NCI-H1417 treated with DMSO at 0.1 percent for 48 hours (cell line): ENCODE data around the gene GCAT.

Experiments used
- DNase-seq: peaks from one replicate; lab custom pipeline; 2025; lab: John Stamatoyannopoulos, UW

GCAT gene

GRCh38 chr22:37842015-37842793, 34.5 kb downstream of the GCAT start:
- DNase-seq: no peak

- no peak for DNase-seq
These were observed 36.0 kb downstream of the GCAT start for GRCh38 chr22:37843741-37844089.

- DNase-seq: no peak
These were observed 37.2 kb downstream of the GCAT start for GRCh38 chr22:37844904-37845329.

- DNase-seq: no peak
These were observed 38.7 kb downstream of the GCAT start for GRCh38 chr22:37846433-37846832.

- DNase-seq: no peak
These were observed 40.9 kb downstream of the GCAT start for GRCh38 chr22:37848587-37849088.

- DNase-seq: no peak
These were observed 41.5 kb downstream of the GCAT start, which contains the start of gene EIF3L for GRCh38 chr22:37849089-37849751. Gene EIF3L, plus strand, starts transcription at chr22:37849419. Its CDS starts 31 bp downstream, at chr22:37849450.

- DNase-seq: no peak
These were observed 43.1 kb downstream of the GCAT start for GRCh38 chr22:37850801-37851200.

GRCh38 chr22:37852418-37852817, 44.7 kb downstream of the GCAT start:
- DNase-seq: no peak

- no peak for DNase-seq
These were observed 47.2 kb downstream of the GCAT start for GRCh38 chr22:37854946-37855345.

- no peak for DNase-seq
These were observed 47.7 kb downstream of the GCAT start for GRCh38 chr22:37855462-37855861.

- DNase-seq: no peak
These were observed 53.2 kb downstream of the GCAT start for GRCh38 chr22:37860796-37861421.

- DNase-seq: no peak
These were observed 55.0 kb downstream of the GCAT start for GRCh38 chr22:37862570-37863325.

- no peak for DNase-seq
These were observed 57.8 kb downstream of the GCAT start for GRCh38 chr22:37865510-37865909.
